Esophagus muscularis mucosa (tissue), 4 donors: ENCODE results near the gene SULT1B1. TPM values are rescaled to one million over a fixed set of nuclear protein-coding genes. Genes with fewer than 3 reads are reported as not detected.

Experiments
- DNase-seq: peaks from one replicate; pipeline ENCODE4 v3.0.0-alpha.2; 2017; ENCODE audit errors: extremely low spot score
- H3K27ac ChIP-seq, 4 donors: fragments of 200-600 bp; sonication (generic); replicated peaks in 1 of 4; 1 replicate in 3 of 4; 2 replicates in 1 of 4; pipeline ENCODE4 v1.5.1; 2016 to 2019; ENCODE audit warnings: mild to moderate bottlenecking in 1 of 4
- H3K27me3 ChIP-seq, 4 donors: fragments of 200-600 bp; sonication (generic); one replicate each; pipeline versions ENCODE4 v1.5.1 to v1.6.0; 2016 to 2019
- H3K36me3 ChIP-seq, 4 donors: fragments of 200-600 bp; sonication (generic); one replicate each; pipeline ENCODE4 v1.5.1; 2016 to 2019
- H3K4me1 ChIP-seq, 4 donors: fragments of 200-600 bp; sonication (generic); one replicate each; pipeline ENCODE4 v1.5.1; 2016 to 2019
- H3K4me3 ChIP-seq, 4 donors: fragments of 200-600 bp; sonication (generic); 1 replicate in 2 of 4; 2 replicates in 2 of 4; pipeline ENCODE4 v1.5.1; 2016 to 2019; ENCODE audit warnings: mild to moderate bottlenecking in 4 of 4, moderate library complexity in 1 of 4
- H3K9me3 ChIP-seq, 4 donors: fragments of 200-600 bp; sonication (generic); 1 replicate in 3 of 4; 2 replicates in 1 of 4; pipeline ENCODE4 v1.5.1; 2016 to 2019
- EP300 ChIP-seq: sonication (generic); formaldehyde crosslinking; IDR thresholded peaks from one replicate; pipeline ENCODE4 v1.6.1; 2017; ENCODE audit warnings: antibody characterized with exemption
- POLR2A ChIP-seq: fragments of 450-650 bp; IDR thresholded peaks from one replicate; pipeline ENCODE4 v1.6.1; 2017; ENCODE audit warnings: antibody characterized with exemption, moderate library complexity, mild to moderate bottlenecking, low read depth
- POLR2AphosphoS5 ChIP-seq, 2 donors: sonication (generic); formaldehyde crosslinking; IDR thresholded peaks; one replicate each; pipeline ENCODE4 v1.6.1; 2017; ENCODE audit warnings: antibody characterized with exemption in 2 of 2
- WGBS: methylation state at CpG from one replicate; pipeline ENCODE4 v1.1.5; 2018; 5-methylcytosine and 5-hydroxymethylcytosine counted together
- intact Hi-C: fragments of 100-400 bp; cut with DNase I; formaldehyde crosslinking; loops from one replicate; pipeline ENCODE4 v1.15.1; 2023
- total RNA-seq, 4 donors: library from RNA; depleted of rRNA; stranded (reverse); fragments of >200 nt; gene quantifications; one replicate each; pipeline versions ENCODE4 v1.1.0 to v1.2.1, GENCODE V29; 2016
- TF ChIP-seq, protein P1 (sequence below), 3 experiments: fragments of 200-600 bp in 2 of 3; fragments of 450-650 bp in 1 of 3; sonication (generic) in 2 of 3; IDR thresholded peaks; one replicate each; pipeline ENCODE4 v1.5.1; 2017 to 2019; ENCODE audit warnings: antibody characterized with exemption in 3 of 3, mild to moderate bottlenecking in 2 of 3, moderate library complexity in 1 of 3

Gene SULT1B1
- total RNA-seq, 4 donors from 2014 or later: 0.34 to 0.99 (median 0.47) TPM

DNA sequence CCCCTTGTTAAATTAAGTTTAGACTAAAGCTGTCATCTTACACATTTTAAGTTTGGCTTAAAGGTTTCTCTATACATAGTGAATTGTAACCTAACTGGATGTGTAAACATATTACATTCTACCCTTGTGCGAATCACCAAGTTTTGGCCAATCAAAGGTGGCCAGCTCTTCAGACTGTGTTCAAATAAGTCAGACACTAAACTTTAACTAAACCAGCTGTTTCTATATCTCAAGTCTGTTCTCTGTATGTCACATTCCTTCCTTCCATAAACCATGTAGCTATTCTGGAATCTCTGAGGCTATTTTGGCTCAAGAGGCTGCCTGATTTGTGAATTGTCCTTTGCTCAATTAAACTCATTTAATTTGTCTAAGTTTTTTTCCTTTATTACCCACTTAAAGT lies 6.7 kb downstream of the SULT1B1 start:
- TF ChIP-seq, protein P1, sequence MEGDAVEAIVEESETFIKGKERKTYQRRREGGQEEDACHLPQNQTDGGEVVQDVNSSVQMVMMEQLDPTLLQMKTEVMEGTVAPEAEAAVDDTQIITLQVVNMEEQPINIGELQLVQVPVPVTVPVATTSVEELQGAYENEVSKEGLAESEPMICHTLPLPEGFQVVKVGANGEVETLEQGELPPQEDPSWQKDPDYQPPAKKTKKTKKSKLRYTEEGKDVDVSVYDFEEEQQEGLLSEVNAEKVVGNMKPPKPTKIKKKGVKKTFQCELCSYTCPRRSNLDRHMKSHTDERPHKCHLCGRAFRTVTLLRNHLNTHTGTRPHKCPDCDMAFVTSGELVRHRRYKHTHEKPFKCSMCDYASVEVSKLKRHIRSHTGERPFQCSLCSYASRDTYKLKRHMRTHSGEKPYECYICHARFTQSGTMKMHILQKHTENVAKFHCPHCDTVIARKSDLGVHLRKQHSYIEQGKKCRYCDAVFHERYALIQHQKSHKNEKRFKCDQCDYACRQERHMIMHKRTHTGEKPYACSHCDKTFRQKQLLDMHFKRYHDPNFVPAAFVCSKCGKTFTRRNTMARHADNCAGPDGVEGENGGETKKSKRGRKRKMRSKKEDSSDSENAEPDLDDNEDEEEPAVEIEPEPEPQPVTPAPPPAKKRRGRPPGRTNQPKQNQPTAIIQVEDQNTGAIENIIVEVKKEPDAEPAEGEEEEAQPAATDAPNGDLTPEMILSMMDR (IDR thresholded peaks at IDR 0.05): no peak
- TF ChIP-seq POLR2AphosphoS5 (IDR thresholded peaks at IDR 0.05): no peak
- no peak for TF ChIP-seq POLR2A
- no peak for TF ChIP-seq EP300
- Histone ChIP-seq H3K4me1 (no peaks in the 10 kb centered on the region), H3K27ac (no peak overlapping the region), H3K27me3 (no peaks in the 10 kb centered on the region), H3K4me3 (no peak overlapping the region), H3K9me3 (no peaks in the 10 kb centered on the region), H3K36me3 (no peaks in the 10 kb centered on the region)
- DNase-seq: no peak
- intact Hi-C loops: no loop called here
- 72% methylated on average over 1 of the region's 1 CpG for WGBS

DNA sequence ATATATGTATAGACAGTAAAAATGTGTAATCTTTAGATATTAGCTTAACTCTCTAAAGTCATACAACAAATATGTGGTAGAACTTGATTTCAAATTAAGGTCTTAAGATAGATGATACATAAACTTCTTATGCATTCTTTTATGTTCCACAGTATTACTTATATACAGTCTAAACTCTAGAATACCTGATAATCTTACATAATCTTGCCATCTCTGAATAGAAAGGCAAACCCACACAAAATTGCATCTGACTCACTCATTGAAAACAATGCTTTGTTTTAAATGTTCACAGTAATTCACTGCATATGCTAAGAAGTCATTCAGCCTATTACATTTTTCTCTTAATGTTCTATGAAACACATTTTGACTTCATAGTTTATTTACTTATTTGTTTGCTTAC lies 10.1 kb downstream of the SULT1B1 start:
- Histone ChIP-seq H3K4me3 (no peak overlapping the region), H3K36me3 (no peaks in the 10 kb centered on the region), H3K4me1 (no peaks in the 10 kb centered on the region), H3K9me3 (no peaks in the 10 kb centered on the region), H3K27ac (no peak overlapping the region), H3K27me3 (peaks cover 0 to 6% (median 0%) of the 10 kb centered on the region in 4 donors)
- no peak for TF ChIP-seq POLR2A
- TF ChIP-seq, protein P1 (IDR thresholded peaks at IDR 0.05): no peak
- no peak for TF ChIP-seq EP300
- no peak for TF ChIP-seq POLR2AphosphoS5 (IDR thresholded peaks at IDR 0.05)
- DNase-seq: no peak
- intact Hi-C loops: no loop called here

DNA sequence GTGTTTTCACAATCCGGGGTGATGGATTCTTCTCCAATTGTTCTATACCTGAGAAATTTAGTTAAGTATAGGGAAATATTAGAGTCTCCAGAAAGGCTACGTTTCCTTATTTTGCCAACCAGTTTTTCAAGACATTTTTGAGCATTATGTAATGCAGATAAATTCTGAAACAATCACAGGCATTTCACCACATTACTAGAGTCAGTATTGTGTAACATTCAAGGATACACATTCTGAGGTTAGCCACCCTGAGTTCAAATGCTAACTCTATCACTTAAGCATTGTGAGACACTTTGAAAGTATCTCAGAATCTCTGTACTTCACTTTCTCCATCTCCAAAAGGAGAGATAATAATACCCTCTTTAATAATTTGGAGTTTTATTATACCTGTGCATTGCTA lies 10.6 kb downstream of the SULT1B1 start:
- Histone ChIP-seq H3K9me3 (no peaks in the 10 kb centered on the region), H3K36me3 (no peaks in the 10 kb centered on the region), H3K4me3 (no peak overlapping the region), H3K27me3 (peaks cover 0 to 6% (median 0%) of the 10 kb centered on the region in 4 donors), H3K4me1 (no peaks in the 10 kb centered on the region), H3K27ac (no peak overlapping the region)
- WGBS: 88% methylated on average over 2 of the region's 2 CpGs
- DNase-seq: no peak
- TF ChIP-seq, protein P1 (IDR thresholded peaks at IDR 0.05): no peak
- TF ChIP-seq POLR2AphosphoS5 (IDR thresholded peaks at IDR 0.05): no peak
- no peak for TF ChIP-seq POLR2A
- TF ChIP-seq EP300: no peak
- intact Hi-C loops: no loop called here

DNA sequence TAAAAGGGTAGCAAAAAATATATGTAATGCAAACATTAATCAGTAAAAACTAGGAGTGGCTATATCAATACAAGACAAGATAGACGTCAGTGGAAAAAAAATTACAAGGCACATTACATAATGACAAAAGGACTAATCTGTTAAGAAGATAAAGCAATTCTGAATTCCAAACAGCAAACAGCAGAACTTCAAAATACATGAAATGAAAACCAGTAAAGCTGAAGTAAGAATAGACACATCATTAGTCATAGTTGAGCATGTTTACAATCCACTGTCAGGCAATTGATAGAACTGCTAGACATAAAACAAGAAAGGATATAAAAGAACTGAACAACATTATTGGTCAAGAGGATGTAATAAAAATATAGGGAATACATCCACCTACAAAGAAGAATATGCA lies 12.2 kb downstream of the SULT1B1 start:
- H3K36me3 ChIP-seq: no peaks in the 10 kb centered on the region
- peaks cover 0 to 6% (median 0%) of the 10 kb centered on the region in 4 donors for H3K27me3 ChIP-seq
- intact Hi-C loops: no loop called here
- no peak overlapping the region for H3K27ac ChIP-seq
- no peaks in the 10 kb centered on the region for H3K4me1 ChIP-seq
- DNase-seq: no peak
- H3K9me3 ChIP-seq: no peaks in the 10 kb centered on the region
- 30% methylated on average over 1 of the region's 1 CpG for WGBS
- TF ChIP-seq, protein P1 (IDR thresholded peaks at IDR 0.05): no peak
- TF ChIP-seq POLR2AphosphoS5 (IDR thresholded peaks at IDR 0.05): no peak
- no peak for TF ChIP-seq POLR2A
- TF ChIP-seq EP300: no peak
- no peak overlapping the region for H3K4me3 ChIP-seq

DNA sequence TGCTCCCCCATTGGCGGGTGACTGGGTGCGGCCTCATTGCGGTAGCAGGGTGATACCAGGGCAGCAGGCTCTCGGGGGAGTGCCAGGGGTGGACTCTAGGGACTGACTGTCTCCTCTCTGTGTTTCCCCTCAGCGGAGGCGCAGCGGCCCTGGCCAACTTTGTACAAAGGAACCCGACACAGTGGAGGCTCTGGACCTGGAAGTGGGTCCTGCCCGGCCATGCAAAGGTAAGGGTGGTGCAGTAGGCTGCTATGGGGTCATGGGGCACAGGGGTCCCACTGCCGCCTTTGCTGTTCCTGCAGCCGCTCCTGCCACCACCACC lies 16.3 kb downstream of the SULT1B1 start:
- WGBS: 94% methylated on average over 11 of the region's 11 CpGs
- H3K4me3 ChIP-seq: no peak overlapping the region
- H3K36me3 ChIP-seq: no peaks in the 10 kb centered on the region
- DNase-seq: no peak
- H3K27ac ChIP-seq: no peak overlapping the region
- H3K9me3 ChIP-seq: no peaks in the 10 kb centered on the region
- H3K4me1 ChIP-seq: no peaks in the 10 kb centered on the region
- intact Hi-C loops: no loop called here
- no peak for TF ChIP-seq POLR2A
- TF ChIP-seq EP300: no peak
- TF ChIP-seq, protein P1 (IDR thresholded peaks at IDR 0.05): no peak
- no peak for TF ChIP-seq POLR2AphosphoS5 (IDR thresholded peaks at IDR 0.05)
- H3K27me3 ChIP-seq: peaks cover 0 to 6% (median 0%) of the 10 kb centered on the region in 4 donors
